GM13976 (cell line): Measurements from ENCODE around the gene HLF.

ENCODE experiments used
- DNase-seq: peaks from one replicate; pipeline ENCODE4 v3.0.0; 2012; ENCODE audit warnings: low spot score
- in situ Hi-C: fragments of 300-500 bp; cut with MboI; formaldehyde crosslinking; loops from one replicate; pipeline ENCODE4 v1.12.0; 2022; ENCODE audit warnings: low sequenced_read_pairs, mixed read lengths, inconsistent platforms; ENCODE audit not compliant: unreplicated experiment
- TF ChIP-seq, protein P1 (sequence below): IDR thresholded peaks from 2 replicates; pipeline ENCODE4 v1.5.1; 2012; ENCODE audit warnings: borderline replicate concordance, mild to moderate bottlenecking; ENCODE audit not compliant: insufficient read depth; ENCODE audit errors: extremely low read depth, missing control alignments, control extremely low read depth

The HLF gene

DNA sequence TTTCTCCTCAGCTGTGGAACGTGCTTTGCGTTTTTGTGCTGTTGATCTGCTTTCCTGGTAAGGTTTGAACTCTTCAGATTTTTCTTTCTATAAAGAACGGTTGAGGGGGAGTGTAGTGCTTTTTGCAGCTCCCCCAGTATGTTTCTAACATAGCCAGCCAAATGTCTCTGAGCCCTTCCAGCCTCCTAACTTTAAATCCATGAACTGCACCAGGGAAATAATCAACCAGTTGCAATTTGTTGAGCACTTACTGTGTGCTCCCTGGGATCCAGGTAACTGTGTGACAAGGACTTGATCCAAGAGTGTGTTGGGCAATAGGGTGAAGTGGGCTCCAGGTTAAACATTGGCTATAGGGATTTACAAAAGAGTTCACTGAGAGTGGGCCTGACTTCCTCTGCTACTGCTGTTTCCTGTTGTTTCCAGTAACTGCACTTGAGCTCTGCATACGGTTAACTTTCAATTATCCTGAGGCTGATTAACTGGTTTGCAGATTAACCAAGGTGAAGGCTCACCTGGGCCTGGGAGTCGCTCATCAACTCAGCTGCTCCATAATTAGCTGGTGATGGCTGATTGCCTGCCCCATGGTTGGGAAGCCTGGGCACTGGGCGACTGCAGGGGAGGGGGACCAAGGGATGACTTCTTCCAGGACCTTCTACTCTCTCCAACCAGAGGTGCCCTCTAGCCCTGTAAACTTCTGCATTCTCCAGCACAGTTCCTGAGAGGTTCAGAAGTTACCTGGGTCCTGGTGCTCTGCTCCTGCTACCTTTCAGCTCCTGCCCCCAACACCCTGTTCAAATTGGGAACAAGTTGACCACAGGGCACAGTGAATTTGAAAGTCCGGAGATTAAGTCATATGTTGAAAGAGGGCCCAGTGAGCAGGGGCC lies 19.5 kb downstream of the HLF start:
- no peak for DNase-seq
- in situ Hi-C loops = no loop called here
- TF ChIP-seq, protein P1, sequence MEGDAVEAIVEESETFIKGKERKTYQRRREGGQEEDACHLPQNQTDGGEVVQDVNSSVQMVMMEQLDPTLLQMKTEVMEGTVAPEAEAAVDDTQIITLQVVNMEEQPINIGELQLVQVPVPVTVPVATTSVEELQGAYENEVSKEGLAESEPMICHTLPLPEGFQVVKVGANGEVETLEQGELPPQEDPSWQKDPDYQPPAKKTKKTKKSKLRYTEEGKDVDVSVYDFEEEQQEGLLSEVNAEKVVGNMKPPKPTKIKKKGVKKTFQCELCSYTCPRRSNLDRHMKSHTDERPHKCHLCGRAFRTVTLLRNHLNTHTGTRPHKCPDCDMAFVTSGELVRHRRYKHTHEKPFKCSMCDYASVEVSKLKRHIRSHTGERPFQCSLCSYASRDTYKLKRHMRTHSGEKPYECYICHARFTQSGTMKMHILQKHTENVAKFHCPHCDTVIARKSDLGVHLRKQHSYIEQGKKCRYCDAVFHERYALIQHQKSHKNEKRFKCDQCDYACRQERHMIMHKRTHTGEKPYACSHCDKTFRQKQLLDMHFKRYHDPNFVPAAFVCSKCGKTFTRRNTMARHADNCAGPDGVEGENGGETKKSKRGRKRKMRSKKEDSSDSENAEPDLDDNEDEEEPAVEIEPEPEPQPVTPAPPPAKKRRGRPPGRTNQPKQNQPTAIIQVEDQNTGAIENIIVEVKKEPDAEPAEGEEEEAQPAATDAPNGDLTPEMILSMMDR = no peak

- in situ Hi-C loops = no loop called here
- no peak for DNase-seq
- TF ChIP-seq, protein P1 = no peak
Measured at GRCh38 chr17:55284944-55285339, 20.2 kb downstream of the HLF start.

- TF ChIP-seq, protein P1 = no peak
- in situ Hi-C loops = no loop called here
- DNase-seq = no peak
Measured at GRCh38 chr17:55285340-55286301, 20.9 kb downstream of the HLF start.

GRCh38 chr17:55286681-55287589 lies 22.2 kb downstream of the HLF start:
- in situ Hi-C loops = no loop called here
- no peak for DNase-seq
- TF ChIP-seq, protein P1 = no peak

GRCh38 chr17:55288356-55289105 lies 23.8 kb downstream of the HLF start:
- in situ Hi-C loops = no loop called here

More at GRCh38 chr17:55288356-55289105, 23.8 kb downstream of the HLF start:
- no peak for DNase-seq
- TF ChIP-seq, protein P1 = no peak
